GM23248 (cell line): ENCODE results near the gene STMP1.

Experiments used
- EZH2 ChIP-seq: fragments of 200-600 bp; sonication (generic); IDR thresholded peaks from 2 replicates; pipeline ENCODE4 v1.6.1; 2018; ENCODE audit warnings: antibody characterized with exemption, mild to moderate bottlenecking; ENCODE audit not compliant: insufficient read depth, poor library complexity, severe bottlenecking
- EZH2phosphoT487 ChIP-seq: fragments of 200-600 bp; sonication (generic); IDR thresholded peaks from 2 replicates; pipeline ENCODE4 v1.6.1; 2018; ENCODE audit warnings: antibody characterized with exemption, moderate library complexity, mild to moderate bottlenecking, low read depth; ENCODE audit not compliant: insufficient read depth

- TF ChIP-seq EZH2 (no peak), EZH2phosphoT487 (no peak)
Observed at GRCh38 chr7:135620447-135620846, 41.9 kb upstream of the STMP1 start.
